Breast epithelium (tissue), 4 donors: ENCODE results near the gene NDUFS1. TPM values are rescaled to one million over a fixed set of nuclear protein-coding genes. Genes with fewer than 3 reads are reported as not detected.
"Not testable (repeated sequence)": the region's sequence is repeated elsewhere in the genome, so short reads cannot be mapped to it uniquely, and the experiment has no call there.

Experiments used
- DNase-seq, 2 donors: peaks; one replicate each; pipeline ENCODE4 v3.0.0-alpha.2; 2019; ENCODE audit warnings: low spot score in 2 of 2
- H3K27ac ChIP-seq, 2 donors: fragments of 200-600 bp; sonication (generic) in 1 of 2; one replicate each; pipeline ENCODE4 v1.5.1; 2016 to 2019; ENCODE audit warnings: mild to moderate bottlenecking in 1 of 2
- H3K27me3 ChIP-seq, 2 donors: fragments of 200-600 bp; sonication (generic) in 1 of 2; one replicate each; pipeline versions ENCODE4 v1.5.1 to v1.6.0; 2017 to 2019; ENCODE audit warnings: control low read depth in 1 of 2, mild to moderate bottlenecking in 1 of 2
- H3K36me3 ChIP-seq: fragments of 200-600 bp; one replicate; pipeline ENCODE4 v1.5.1; 2019
- H3K4me1 ChIP-seq, 2 donors: fragments of 200-600 bp; sonication (generic); one replicate each; pipeline ENCODE4 v1.5.1; 2016 to 2019; ENCODE audit warnings: control low read depth in 1 of 2
- H3K4me3 ChIP-seq, 3 donors: fragments of 200-600 bp; sonication (generic); 1 replicate in 2 of 3; 2 replicates in 1 of 3; pipeline ENCODE4 v1.5.1; 2016 to 2019; ENCODE audit warnings: mild to moderate bottlenecking in 3 of 3, moderate library complexity in 2 of 3
- H3K9me3 ChIP-seq, 2 donors: fragments of 200-600 bp; sonication (generic) in 1 of 2; one replicate each; pipeline ENCODE4 v1.5.1; 2016 to 2019; ENCODE audit warnings: control low read depth in 1 of 2
- POLR2A ChIP-seq: fragments of 450-650 bp; IDR thresholded peaks from one replicate; pipeline ENCODE4 v1.6.1; 2016; ENCODE audit warnings: antibody characterized with exemption, mild to moderate bottlenecking, moderate library complexity
- POLR2AphosphoS5 ChIP-seq, 3 donors: sonication (generic); formaldehyde crosslinking; IDR thresholded peaks; one replicate each; pipeline ENCODE4 v1.6.1; 2017; ENCODE audit warnings: antibody characterized with exemption in 3 of 3
- intact Hi-C: fragments of 100-400 bp; cut with DNase I; formaldehyde crosslinking; loops from one replicate; pipeline ENCODE4 v1.15.1; 2023; ENCODE audit warnings: low total_unique reads
- total RNA-seq, 3 donors: library from RNA; depleted of rRNA; stranded (reverse); fragments of >200 nt; gene quantifications; one replicate each; pipeline ENCODE4 v1.1.0, GENCODE V29; 2016
- TF ChIP-seq, protein P1 (sequence below), 3 donors: fragments of 450-650 bp; IDR thresholded peaks; one replicate each; pipeline ENCODE4 v1.5.1; 2016 to 2017; ENCODE audit warnings: antibody characterized with exemption in 3 of 3, mild to moderate bottlenecking in 3 of 3, moderate library complexity in 3 of 3

The NDUFS1 gene
- total RNA-seq, 3 donors from 2014 or later: 55.1 to 78.4 (median 61.0) TPM

GRCh38 chr2:206190689-206191088 is 31.4 kb upstream of the NDUFS1 start:
- Histone ChIP-seq H3K4me1 (no peaks in the 10 kb centered on the region), H3K4me3 (no peak overlapping the region), H3K27me3 (no peaks in the 10 kb centered on the region), H3K36me3 (no peaks in the 10 kb centered on the region), H3K27ac (no peak overlapping the region), H3K9me3 (no peaks in the 10 kb centered on the region)
- intact Hi-C loops: no loop called here
- no peak for DNase-seq
- TF ChIP-seq, protein P1, sequence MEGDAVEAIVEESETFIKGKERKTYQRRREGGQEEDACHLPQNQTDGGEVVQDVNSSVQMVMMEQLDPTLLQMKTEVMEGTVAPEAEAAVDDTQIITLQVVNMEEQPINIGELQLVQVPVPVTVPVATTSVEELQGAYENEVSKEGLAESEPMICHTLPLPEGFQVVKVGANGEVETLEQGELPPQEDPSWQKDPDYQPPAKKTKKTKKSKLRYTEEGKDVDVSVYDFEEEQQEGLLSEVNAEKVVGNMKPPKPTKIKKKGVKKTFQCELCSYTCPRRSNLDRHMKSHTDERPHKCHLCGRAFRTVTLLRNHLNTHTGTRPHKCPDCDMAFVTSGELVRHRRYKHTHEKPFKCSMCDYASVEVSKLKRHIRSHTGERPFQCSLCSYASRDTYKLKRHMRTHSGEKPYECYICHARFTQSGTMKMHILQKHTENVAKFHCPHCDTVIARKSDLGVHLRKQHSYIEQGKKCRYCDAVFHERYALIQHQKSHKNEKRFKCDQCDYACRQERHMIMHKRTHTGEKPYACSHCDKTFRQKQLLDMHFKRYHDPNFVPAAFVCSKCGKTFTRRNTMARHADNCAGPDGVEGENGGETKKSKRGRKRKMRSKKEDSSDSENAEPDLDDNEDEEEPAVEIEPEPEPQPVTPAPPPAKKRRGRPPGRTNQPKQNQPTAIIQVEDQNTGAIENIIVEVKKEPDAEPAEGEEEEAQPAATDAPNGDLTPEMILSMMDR (IDR thresholded peaks at IDR 0.05): no peak
- TF ChIP-seq POLR2A: no peak
- no peak for TF ChIP-seq POLR2AphosphoS5 (IDR thresholded peaks at IDR 0.05)

- no peak for DNase-seq
- H3K36me3 ChIP-seq: no peaks in the 10 kb centered on the region
- H3K9me3 ChIP-seq: no peaks in the 10 kb centered on the region
- H3K4me3 ChIP-seq: no peak overlapping the region
- TF ChIP-seq POLR2A (no peak), POLR2AphosphoS5 (IDR thresholded peaks at IDR 0.05) (no peak)
- TF ChIP-seq, protein P1 (IDR thresholded peaks at IDR 0.05): no peak
- H3K27me3 ChIP-seq: no peaks in the 10 kb centered on the region
- H3K4me1 ChIP-seq: no peaks in the 10 kb centered on the region
- intact Hi-C loops: no loop called here
- H3K27ac ChIP-seq: no peak overlapping the region
Measured at GRCh38 chr2:206190111-206190510, 30.9 kb upstream of the NDUFS1 start.

- Histone ChIP-seq H3K36me3 (no peaks in the 10 kb centered on the region), H3K4me3 (no peak overlapping the region), H3K27ac (no peak overlapping the region), H3K4me1 (no peaks in the 10 kb centered on the region), H3K9me3 (no peaks in the 10 kb centered on the region), H3K27me3 (no peaks in the 10 kb centered on the region)
- TF ChIP-seq POLR2A (no peak), POLR2AphosphoS5 (IDR thresholded peaks at IDR 0.05) (no peak)
- TF ChIP-seq, protein P1 (IDR thresholded peaks at IDR 0.05): no peak
- DNase-seq: no peak
- intact Hi-C loops: no loop called here
Measured at GRCh38 chr2:206189691-206190090, 30.4 kb upstream of the NDUFS1 start.

- H3K27ac ChIP-seq, H3K9me3 ChIP-seq, DNase-seq, H3K27me3 ChIP-seq, H3K4me1 ChIP-seq, intact Hi-C loops, H3K4me3 ChIP-seq, H3K36me3 ChIP-seq: not testable (repeated sequence)
Measured at GRCh38 chr2:206181526-206181925, 22.3 kb upstream of the NDUFS1 start.

- no peaks in the 10 kb centered on the region for H3K4me1 ChIP-seq
- TF ChIP-seq, protein P1 (IDR thresholded peaks at IDR 0.05): no peak
- TF ChIP-seq POLR2AphosphoS5 (IDR thresholded peaks at IDR 0.05): no peak
- no peak for TF ChIP-seq POLR2A
- H3K4me3 ChIP-seq: no peak overlapping the region
- H3K36me3 ChIP-seq: no peaks in the 10 kb centered on the region
- H3K9me3 ChIP-seq: no peaks in the 10 kb centered on the region
- no peaks in the 10 kb centered on the region for H3K27me3 ChIP-seq
- intact Hi-C loops: no loop called here
- DNase-seq: no peak
- H3K27ac ChIP-seq: no peak overlapping the region
Measured at GRCh38 chr2:206176901-206177300, 17.7 kb upstream of the NDUFS1 start.

GRCh38 chr2:206176121-206176520 is 16.9 kb upstream of the NDUFS1 start:
- intact Hi-C loops: no loop called here
- H3K4me3 ChIP-seq: no peak overlapping the region
- TF ChIP-seq POLR2A (no peak), POLR2AphosphoS5 (IDR thresholded peaks at IDR 0.05) (no peak)
- TF ChIP-seq, protein P1 (IDR thresholded peaks at IDR 0.05): no peak

More at GRCh38 chr2:206176121-206176520, 16.9 kb upstream of the NDUFS1 start:
- Histone ChIP-seq H3K9me3 (no peaks in the 10 kb centered on the region), H3K27me3 (no peaks in the 10 kb centered on the region), H3K36me3 (no peaks in the 10 kb centered on the region), H3K27ac (no peak overlapping the region), H3K4me1 (no peaks in the 10 kb centered on the region)
- no peak for DNase-seq
